Measurements from ENCODE around the gene DRC3. TPM values are rescaled to one million over a fixed set of nuclear protein-coding genes. Genes with fewer than 3 reads are reported as not detected.

Gene DRC3
- total RNA-seq, 1 donor from 2014 or later = 0.82 TPM

GRCh38 chr17:18056214-18056613, 83.6 kb downstream of the DRC3 start:
- no peak for DNase-seq

GRCh38 chr17:18059283-18059682, 86.6 kb downstream of the DRC3 start:
- DNase-seq = no peak

GRCh38 chr17:18064053-18064452, 91.4 kb downstream of the DRC3 start:
- DNase-seq = no peak

- no peak for DNase-seq
Observed at GRCh38 chr17:18065546-18065945, 92.9 kb downstream of the DRC3 start.

Other genes starting within 250 kb of the DRC3 start
- gene SREBF1, start 135.9 kb upstream of the DRC3 start, total RNA-seq = 52.7 TPM
- 26.8 TPM for gene TOM1L2, start 462 bp upstream of the DRC3 start, total RNA-seq
- 15.6 TPM for gene ATPAF2, start 66.3 kb downstream of the DRC3 start, total RNA-seq
- 7.1 TPM for gene GID4, start 66.5 kb downstream of the DRC3 start, total RNA-seq
- 23.9 TPM for gene DRG2, start 115.1 kb downstream of the DRC3 start, total RNA-seq
- gene MYO15A, start 135.9 kb downstream of the DRC3 start, total RNA-seq = 0.21 TPM
- 124 TPM for gene ALKBH5, start 211.0 kb downstream of the DRC3 start, total RNA-seq

Measured in tongue (tissue), 2 donors.